ENCODE data around the gene ZNF865.

- TF ChIP-seq POLR2AphosphoS5 (IDR thresholded peaks at IDR 0.05; ENCODE audit: insufficient read depth, low read depth, low read length), result no peak
- no peak for TF ChIP-seq POLR2A (IDR thresholded peaks at IDR 0.05; ENCODE audit: low read depth, low read length)
- no peak for TF ChIP-seq CTCF (IDR thresholded peaks at IDR 0.05; ENCODE audit: extremely low read depth in 1 of 2, insufficient read depth in 1 of 2, low read depth in 1 of 2, low read length in 2 of 2)
- TF ChIP-seq JUN (IDR thresholded peaks at IDR 0.05; ENCODE audit: borderline replicate concordance, insufficient read depth, insufficient read length, low read depth), result no peak
- TF ChIP-seq EZH2 (IDR thresholded peaks at IDR 0.05; ENCODE audit: borderline replicate concordance, low read depth, low read length, severe bottlenecking), result no peak
These were observed 11.0 kb downstream of the ZNF865 start for GRCh38 chr19:55616395-55616875.
